GM12878 (cell line): Measurements from ENCODE around the gene ZP4. TPM values are rescaled to one million over a fixed set of nuclear protein-coding genes. Genes with fewer than 3 reads are reported as not detected.

Experiments
- ATAC-seq: fragments of 200-7000 bp; cut with Tn5 transposase; 3 replicates; pipeline ENCODE4 v1.9.1; 2020; ENCODE audit warnings: mild to moderate bottlenecking, moderate library complexity
- BruUV-seq: library from RNA; stranded (reverse); fragments of 400-500 nt; replicated peaks from 2 replicates; lab custom pipeline; 2021; lab: Mats Ljungman, UMichigan
- CTCF ChIA-PET: fragments of 300-600 bp; sonication (Branson Sonifier 250); formaldehyde crosslinking; extraction: SDS; loops from one replicate; lab custom pipeline; 2021; ENCODE audit warnings: inconsistent platforms; lab: Yijun Ruan, JAX
- POLR2A ChIA-PET: fragments of 350-600 bp; formaldehyde crosslinking; extraction: SDS; loops from one replicate; lab custom pipeline; 2021; ENCODE audit warnings: inconsistent platforms; lab: Charles Lee
- RAD21 ChIA-PET: fragments of 300-600 bp; sonication (Branson Sonifier 250); formaldehyde crosslinking; loops from one replicate; lab custom pipeline; 2023; ENCODE audit warnings: antibody characterized with exemption; ENCODE audit not compliant: unreplicated experiment; lab: Charles Lee
- SMC1A ChIA-PET: fragments of 300-600 bp; sonication (Branson Sonifier 250); formaldehyde crosslinking; loops from one replicate; lab custom pipeline; 2023; ENCODE audit not compliant: unreplicated experiment, uncharacterized antibody; lab: Charles Lee
- DNase-seq: peaks from one replicate; pipeline ENCODE4 v3.0.0-alpha.2; 2011; ENCODE audit warnings: low read depth, low spot score
- FAIRE-seq: peaks from 3 replicates; lab custom pipeline; 2011; peaks lifted over from hg19 to GRCh38; lab: Jason Lieb, UNC
- H2AFZ ChIP-seq: 2 replicates; pipeline ENCODE4 v1.6.0; 2011; ENCODE audit warnings: low read depth, low read length, control low read depth; ENCODE audit not compliant: control insufficient read depth
- H3K27ac ChIP-seq: 2 replicates; pipeline ENCODE4 v1.5.1; 2011; ENCODE audit warnings: control low read depth; ENCODE audit not compliant: control insufficient read depth, insufficient read depth
- H3K27me3 ChIP-seq, 2 experiments: replicated peaks in 1 of 2; 2 replicates each; pipeline versions ENCODE4 v1.6.0 to v1.6.1; 2011; ENCODE audit warnings: low read length in 1 of 2; ENCODE audit not compliant: control insufficient read depth in 2 of 2, insufficient read depth in 2 of 2
- H3K36me3 ChIP-seq, 2 experiments: 2 replicates each; pipeline ENCODE4 v1.5.1; 2011; ENCODE audit warnings: low read length in 1 of 2; ENCODE audit not compliant: control insufficient read depth in 2 of 2, insufficient read depth in 2 of 2
- H3K4me1 ChIP-seq: 2 replicates; pipeline ENCODE4 v1.6.1; 2011; ENCODE audit warnings: mild to moderate bottlenecking, low read length, moderate library complexity, mixed read lengths; ENCODE audit not compliant: control insufficient read depth, insufficient read depth
- H3K4me2 ChIP-seq: 2 replicates; pipeline ENCODE4 v1.6.0; 2011; ENCODE audit warnings: control low read depth; ENCODE audit not compliant: control insufficient read depth, insufficient read depth
- H3K4me3 ChIP-seq: fragments of 200-600 bp; sonication (generic); 2 replicates; pipeline ENCODE4 v1.5.1; 2016
- H3K79me2 ChIP-seq: 2 replicates; pipeline ENCODE4 v1.6.0; 2011; ENCODE audit warnings: low read length; ENCODE audit not compliant: control insufficient read depth, insufficient read depth
- H3K9ac ChIP-seq: 2 replicates; pipeline ENCODE4 v1.8.0; 2011; ENCODE audit warnings: low read length, control low read depth, mixed read lengths; ENCODE audit not compliant: control insufficient read depth, insufficient read depth
- H3K9me3 ChIP-seq: replicated peaks from 3 replicates; pipeline ENCODE4 v1.5.1; 2011; ENCODE audit warnings: mild to moderate bottlenecking, low read length; ENCODE audit not compliant: control insufficient read depth, insufficient read depth
- H4K20me1 ChIP-seq: 2 replicates; pipeline ENCODE4 v1.6.0; 2011; ENCODE audit not compliant: control insufficient read depth, insufficient read depth
- BACH1 ChIP-seq: fragments of 450-650 bp; IDR thresholded peaks from 2 replicates; pipeline ENCODE4 v1.6.1; 2017; ENCODE audit warnings: mild to moderate bottlenecking, borderline replicate concordance
- CEBPB ChIP-seq, 2 experiments: fragments of 150-350 bp in 1 of 2; IDR thresholded peaks; 2 replicates each; pipeline ENCODE4 v1.6.1; 2012 to 2014; ENCODE audit warnings: low read depth in 2 of 2, low read length in 2 of 2, borderline replicate concordance in 1 of 2, inconsistent platforms in 1 of 2
- CUX1 ChIP-seq: IDR thresholded peaks from 2 replicates; pipeline ENCODE4 v1.6.1; 2012; ENCODE audit warnings: improper control_type of control experiment, low read depth, low read length; ENCODE audit not compliant: insufficient replicate concordance
- DPF2 ChIP-seq: fragments of 450-650 bp; IDR thresholded peaks from 2 replicates; pipeline ENCODE4 v1.6.1; 2017; ENCODE audit warnings: mild to moderate bottlenecking
- HDAC2 ChIP-seq: fragments of 200-600 bp; sonication (generic); IDR thresholded peaks from 2 replicates; pipeline ENCODE4 v1.6.1; 2017
- KAT2A ChIP-seq: conservative IDR thresholded peaks from 2 replicates; pipeline ENCODE4 v1.6.1; 2011; ENCODE audit warnings: low read depth, low read length; ENCODE audit not compliant: control insufficient read depth
- NFXL1 ChIP-seq: fragments of 450-650 bp; IDR thresholded peaks from 2 replicates; pipeline ENCODE4 v1.6.1; 2017; ENCODE audit warnings: antibody characterized with exemption, mild to moderate bottlenecking, borderline replicate concordance
- RB1 ChIP-seq: fragments of 450-650 bp; formaldehyde crosslinking; IDR thresholded peaks from 2 replicates; pipeline ENCODE4 v1.6.1; 2017; ENCODE audit warnings: mild to moderate bottlenecking, borderline replicate concordance
- RBBP5 ChIP-seq: fragments of 200-600 bp; sonication (generic); conservative IDR thresholded peaks from 2 replicates; pipeline ENCODE4 v1.6.1; 2016
- REST ChIP-seq: IDR thresholded peaks from 2 replicates; pipeline ENCODE4 v1.6.1; 2012; ENCODE audit warnings: mild to moderate bottlenecking, low read depth, low read length
- SMAD5 ChIP-seq: IDR thresholded peaks from 2 replicates; pipeline ENCODE4 v1.6.1; 2016; ENCODE audit warnings: antibody characterized with exemption, low read depth
- STAT3 ChIP-seq: IDR thresholded peaks from 2 replicates; pipeline ENCODE4 v1.6.1; 2011; ENCODE audit warnings: low read depth, low read length, improper control_type of control experiment
- TAF1 ChIP-seq: IDR thresholded peaks from 2 replicates; pipeline ENCODE4 v1.6.1; 2011; ENCODE audit warnings: mild to moderate bottlenecking, low read depth, low read length, borderline replicate concordance
- ZNF274 ChIP-seq: IDR thresholded peaks from one replicate; pipeline ENCODE4 v1.8.0; 2011; ENCODE audit not compliant: insufficient read length, insufficient read depth
- WGBS: methylation state at CpG from one replicate; pipeline ENCODE4 v1.1.6; 2016; ENCODE audit warnings: low lambda C conversion rate; ENCODE audit not compliant: insufficient replicate concordance, insufficient coverage; ENCODE audit errors: missing lambda C conversion rate; 5-methylcytosine and 5-hydroxymethylcytosine counted together
- in situ Hi-C: fragments of 300-500 bp; cut with MboI; formaldehyde crosslinking; loops from 9 replicates; pipeline ENCODE4 v1.14.3; 2018; ENCODE audit warnings: mixed read lengths
- intact Hi-C: fragments of 100-400 bp; cut with micrococcal nuclease; formaldehyde crosslinking; loops from one replicate; pipeline ENCODE4 v1.14.2; 2022; ENCODE audit not compliant: unreplicated experiment
- polyA plus RNA-seq, 11 experiments: library from polyadenylated mRNA; depleted of rRNA in 4 of 11; unstranded in 6 of 11; stranded (reverse) in 5 of 11; fragments of >200 nt; fragmentation: Nextera tagmentation in 4 of 11; fragmentation: Illumina TruSeq in 1 of 11; extraction: Ambion mirVana in 4 of 11; extraction: Trizol in 1 of 11; gene quantifications; 1 replicate in 1 of 11; 2 replicates in 10 of 11; pipeline versions ENCODE4 v1.2.1 to v1.2.3, GENCODE V29; 2011 to 2016; ENCODE audit warnings: inconsistent platforms in 2 of 11, missing spikeins in 2 of 11, low read depth in 1 of 11
- total RNA-seq, 4 experiments: library from RNA; depleted of rRNA in 3 of 4; stranded (reverse); fragments of >200 nt in 3 of 4; fragmentation: Illumina TruSeq in 1 of 4; extraction: Trizol in 1 of 4; gene quantifications; 2 replicates each; pipeline versions ENCODE4 v1.2.1 to v1.2.3, GENCODE V29; 2013 to 2021

ZP4 gene
- total and polyA plus RNA-seq, 10 of the 15 experiments (the other 5 are each of a cell fraction or from before 2014, with no cell fraction given): 0.23 TPM; not detected in 9

- no peak for TF ChIP-seq CUX1
- no peak for TF ChIP-seq HDAC2
- TF ChIP-seq SMAD5: no peak
- TF ChIP-seq KAT2A: no peak
- no peak for TF ChIP-seq TAF1
These were observed 11.5 kb downstream of the ZP4 start (continued) for GRCh38 chr1:237879195-237879594.

GRCh38 chr1:237878406-237878805 is 12.3 kb downstream of the ZP4 start:
- Histone ChIP-seq H3K9me3 (no peaks in the 10 kb centered on the region), H3K36me3 (no peaks in the 10 kb centered on the region), H3K27ac (no peak overlapping the region), H3K4me1 (no peaks in the 10 kb centered on the region), H3K9ac (no peak overlapping the region), H2AFZ (no peak overlapping the region), H3K79me2 (no peaks in the 10 kb centered on the region), H3K4me3 (no peak overlapping the region), H3K27me3 (no peaks in the 10 kb centered on the region), H4K20me1 (no peaks in the 10 kb centered on the region), H3K4me2 (no peak overlapping the region)
- POLR2A ChIA-PET: no interaction called here
- no TSS peak for BruUV-seq
- intact Hi-C loops: no loop called here
- RAD21 ChIA-PET: no interaction called here
- 0% methylated on average over 1 of the region's 1 CpG for WGBS
- no peak for ATAC-seq
- in situ Hi-C loops: no loop called here
- CTCF ChIA-PET: interaction anchor here (0.6 to 3.4 kb wide), 2 partner anchors 14 to 80 kb away, joined by 3 to 15 read pairs; no protein-coding TSS in a partner anchor
- DNase-seq: no peak
- no peak for FAIRE-seq
- SMC1A ChIA-PET: interaction anchor here (0.6 to 1.4 kb wide), 2 partner anchors 14 to 184 kb away, joined by 4 read pairs; no protein-coding TSS in a partner anchor
- TF ChIP-seq BACH1: no peak
- TF ChIP-seq DPF2: no peak
- TF ChIP-seq REST: no peak
- TF ChIP-seq ZNF274: no peak
- no peak for TF ChIP-seq STAT3
- no peak for TF ChIP-seq CEBPB (IDR thresholded peaks at IDR 0.05; ENCODE audit: borderline replicate concordance in 1 of 2, low read depth in 2 of 2, low read length in 2 of 2)
- no peak for TF ChIP-seq RB1
- TF ChIP-seq RBBP5: no peak
- no peak for TF ChIP-seq NFXL1
